DND-41 (cell line): ENCODE data around the gene AKAP6.

Experiments
- ATAC-seq: fragments of 200-7000 bp; cut with Tn5 transposase; 3 replicates; pipeline ENCODE4 v1.9.1; 2021; ENCODE audit warnings: low read depth; ENCODE audit not compliant: insufficient read depth
- DNase-seq: peaks from one replicate; pipeline ENCODE4 v3.0.0-alpha.2; 2020
- H2AFZ ChIP-seq: 2 replicates; pipeline ENCODE4 v1.6.0; 2012; ENCODE audit warnings: low read depth, low read length
- H3K27ac ChIP-seq: 2 replicates; pipeline ENCODE4 v1.5.1; 2012; ENCODE audit warnings: low read length, inconsistent platforms
- H3K27me3 ChIP-seq: fragments of 200-600 bp; sonication (generic); 2 replicates; pipeline ENCODE4 v1.6.0; 2012; ENCODE audit warnings: low read length, mild to moderate bottlenecking, inconsistent platforms; ENCODE audit not compliant: insufficient read depth, poor library complexity
- H3K36me3 ChIP-seq: 2 replicates; pipeline ENCODE4 v1.5.1; 2012; ENCODE audit warnings: low read length, inconsistent platforms; ENCODE audit not compliant: insufficient read depth
- H3K4me1 ChIP-seq: 2 replicates; pipeline ENCODE4 v1.5.1; 2012; ENCODE audit warnings: mild to moderate bottlenecking, low read length; ENCODE audit not compliant: insufficient read depth
- H3K4me2 ChIP-seq: 2 replicates; pipeline ENCODE4 v1.6.0; 2012; ENCODE audit warnings: mild to moderate bottlenecking, moderate library complexity, low read length, inconsistent platforms; ENCODE audit not compliant: insufficient read depth
- H3K4me3 ChIP-seq, 2 experiments: fragments of 200-600 bp in 1 of 2; shearing (Covaris generic) in 1 of 2; 2 replicates each; pipeline ENCODE4 v1.5.1; 2012 to 2016; ENCODE audit warnings: inconsistent platforms in 2 of 2, low read length in 2 of 2, mild to moderate bottlenecking in 2 of 2, low read depth in 1 of 2, moderate library complexity in 1 of 2
- H3K79me2 ChIP-seq: 2 replicates; pipeline ENCODE4 v1.6.0; 2012; ENCODE audit warnings: low read length, inconsistent platforms; ENCODE audit not compliant: insufficient read depth
- H3K9ac ChIP-seq: 2 replicates; pipeline ENCODE4 v1.6.0; 2012; ENCODE audit warnings: low read depth, mild to moderate bottlenecking, inconsistent platforms, low read length, moderate library complexity
- H3K9me3 ChIP-seq: 2 replicates; pipeline ENCODE4 v1.5.1; 2012; ENCODE audit warnings: low read length, moderate library complexity, mild to moderate bottlenecking, inconsistent platforms; ENCODE audit not compliant: insufficient read depth, severe bottlenecking
- H4K20me1 ChIP-seq: 2 replicates; pipeline ENCODE4 v1.6.0; 2012; ENCODE audit warnings: low read length; ENCODE audit not compliant: insufficient read depth
- EZH2 ChIP-seq: IDR thresholded peaks from 3 replicates; pipeline ENCODE4 v1.6.1; 2012; ENCODE audit warnings: borderline replicate concordance, low read depth, mild to moderate bottlenecking, moderate library complexity, low read length, inconsistent platforms; ENCODE audit not compliant: severe bottlenecking
- TF ChIP-seq, protein P1 (sequence below): IDR thresholded peaks from 2 replicates; pipeline ENCODE4 v1.5.1; 2012; ENCODE audit warnings: borderline replicate concordance, low read length, moderate library complexity, mild to moderate bottlenecking; ENCODE audit not compliant: poor library complexity, severe bottlenecking; ENCODE audit errors: extremely low read depth

The AKAP6 gene

GRCh38 chr14:32744811-32745445 is 415.8 kb downstream of the AKAP6 start:
- Histone ChIP-seq H3K4me2 (no peak overlapping the region), H3K79me2 (no peaks in the 10 kb centered on the region), H3K27ac (no peak overlapping the region), H3K36me3 (no peaks in the 10 kb centered on the region), H3K9ac (no peak overlapping the region), H3K27me3 (no peaks in the 10 kb centered on the region), H3K4me1 (no peaks in the 10 kb centered on the region), H4K20me1 (no peaks in the 10 kb centered on the region), H2AFZ (no peak overlapping the region), H3K4me3 (no peak overlapping the region), H3K9me3 (no peaks in the 10 kb centered on the region)
- TF ChIP-seq, protein P1, sequence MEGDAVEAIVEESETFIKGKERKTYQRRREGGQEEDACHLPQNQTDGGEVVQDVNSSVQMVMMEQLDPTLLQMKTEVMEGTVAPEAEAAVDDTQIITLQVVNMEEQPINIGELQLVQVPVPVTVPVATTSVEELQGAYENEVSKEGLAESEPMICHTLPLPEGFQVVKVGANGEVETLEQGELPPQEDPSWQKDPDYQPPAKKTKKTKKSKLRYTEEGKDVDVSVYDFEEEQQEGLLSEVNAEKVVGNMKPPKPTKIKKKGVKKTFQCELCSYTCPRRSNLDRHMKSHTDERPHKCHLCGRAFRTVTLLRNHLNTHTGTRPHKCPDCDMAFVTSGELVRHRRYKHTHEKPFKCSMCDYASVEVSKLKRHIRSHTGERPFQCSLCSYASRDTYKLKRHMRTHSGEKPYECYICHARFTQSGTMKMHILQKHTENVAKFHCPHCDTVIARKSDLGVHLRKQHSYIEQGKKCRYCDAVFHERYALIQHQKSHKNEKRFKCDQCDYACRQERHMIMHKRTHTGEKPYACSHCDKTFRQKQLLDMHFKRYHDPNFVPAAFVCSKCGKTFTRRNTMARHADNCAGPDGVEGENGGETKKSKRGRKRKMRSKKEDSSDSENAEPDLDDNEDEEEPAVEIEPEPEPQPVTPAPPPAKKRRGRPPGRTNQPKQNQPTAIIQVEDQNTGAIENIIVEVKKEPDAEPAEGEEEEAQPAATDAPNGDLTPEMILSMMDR = no peak
- TF ChIP-seq EZH2 = no peak
- ATAC-seq (no peak), DNase-seq (no peak)

- H3K4me2 ChIP-seq = no peak overlapping the region
- no peak overlapping the region for H3K4me3 ChIP-seq
- H3K79me2 ChIP-seq = no peaks in the 10 kb centered on the region
- H3K9ac ChIP-seq = no peak overlapping the region
- no peak overlapping the region for H3K27ac ChIP-seq
- H3K9me3 ChIP-seq = peaks cover 3% of the 10 kb centered on the region
- no peaks in the 10 kb centered on the region for H3K4me1 ChIP-seq
- no peaks in the 10 kb centered on the region for H3K36me3 ChIP-seq
- DNase-seq = no peak
- H3K27me3 ChIP-seq = no peaks in the 10 kb centered on the region
- ATAC-seq = no peak
- H2AFZ ChIP-seq = no peak overlapping the region
- TF ChIP-seq, protein P1 = no peak
- no peak for TF ChIP-seq EZH2
- H4K20me1 ChIP-seq = no peaks in the 10 kb centered on the region
Observed at GRCh38 chr14:32754209-32754608, 425.1 kb downstream of the AKAP6 start.

DNA sequence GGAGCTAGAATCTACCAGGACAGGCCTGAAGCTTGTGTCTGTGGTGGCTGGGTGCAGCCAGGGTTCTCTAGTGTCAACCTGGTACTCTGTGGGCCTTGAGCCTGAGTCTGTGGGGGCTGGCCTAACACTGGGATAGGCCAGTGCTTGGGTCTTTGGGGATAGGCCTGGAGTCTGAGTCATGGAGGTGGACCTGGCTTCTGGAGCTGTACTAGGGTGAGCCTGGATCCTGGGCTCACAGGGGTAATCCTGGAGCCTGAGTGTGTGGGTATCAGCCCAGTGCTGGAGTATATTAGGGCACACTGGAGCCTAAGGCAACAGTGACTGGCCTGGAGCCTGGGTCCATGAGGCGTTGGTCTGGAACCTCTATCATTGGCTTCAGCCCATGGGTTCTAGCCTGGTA is 427.1 kb downstream of the AKAP6 start:
- DNase-seq (no peak), ATAC-seq (no peak)
- Histone ChIP-seq H2AFZ (no peak overlapping the region), H3K9ac (no peak overlapping the region), H4K20me1 (no peaks in the 10 kb centered on the region), H3K4me2 (no peak overlapping the region), H3K4me1 (no peaks in the 10 kb centered on the region), H3K27ac (no peak overlapping the region), H3K36me3 (no peaks in the 10 kb centered on the region), H3K4me3 (no peak overlapping the region), H3K79me2 (no peaks in the 10 kb centered on the region), H3K27me3 (no peaks in the 10 kb centered on the region), H3K9me3 (peaks cover 3% of the 10 kb centered on the region)
- TF ChIP-seq, protein P1 = no peak
- TF ChIP-seq EZH2 = no peak
